ENCODE data around the gene CDCA7L.
"Not testable (repeated sequence)": the region's sequence is repeated elsewhere in the genome, so short reads cannot be mapped to it uniquely, and the experiment has no call there.

The CDCA7L gene

GRCh38 chr7:21911341-21911875 is 34.3 kb downstream of the CDCA7L start:
- no peak for DNase-seq (ENCODE audit: low read depth in 2 of 2)

- no peak for DNase-seq (ENCODE audit: low read depth in 2 of 2)
Measured at GRCh38 chr7:21910253-21910652, 35.4 kb downstream of the CDCA7L start.

GRCh38 chr7:21908746-21909145 is 37.0 kb downstream of the CDCA7L start:
- no peak for DNase-seq (ENCODE audit: low read depth in 2 of 2)

- DNase-seq (ENCODE audit: low read depth in 2 of 2), result no peak
Measured at GRCh38 chr7:21903020-21903786, 42.5 kb downstream of the CDCA7L start.

- DNase-seq (ENCODE audit: low read depth in 2 of 2), result no peak
Measured at GRCh38 chr7:21902240-21902639, 43.5 kb downstream of the CDCA7L start.

- DNase-seq (ENCODE audit: low read depth in 2 of 2), result no peak
Measured at GRCh38 chr7:21898265-21898930, 47.3 kb downstream of the CDCA7L start.

GRCh38 chr7:21893401-21893800 is 52.3 kb downstream of the CDCA7L start:
- DNase-seq (ENCODE audit: low read depth in 2 of 2), result no peak

GRCh38 chr7:21891291-21891690 is 54.4 kb downstream of the CDCA7L start:
- no peak for DNase-seq (ENCODE audit: low read depth in 2 of 2)

- DNase-seq (ENCODE audit: low read depth in 2 of 2), result no peak
Measured at GRCh38 chr7:21887779-21888178, 57.9 kb downstream of the CDCA7L start.

GRCh38 chr7:21887353-21887752 is 58.3 kb downstream of the CDCA7L start:
- no peak for DNase-seq (ENCODE audit: low read depth in 2 of 2)

- no peak for DNase-seq (ENCODE audit: low read depth in 2 of 2)
Measured at GRCh38 chr7:21886396-21886795, 59.3 kb downstream of the CDCA7L start.

GRCh38 chr7:21884496-21884895 is 61.2 kb downstream of the CDCA7L start:
- DNase-seq (ENCODE audit: low read depth in 2 of 2), result no peak

- DNase-seq (ENCODE audit: low read depth in 2 of 2), result not testable (repeated sequence)
Measured at GRCh38 chr7:21883501-21883900, 62.2 kb downstream of the CDCA7L start.

GRCh38 chr7:21883069-21883468 is 62.6 kb downstream of the CDCA7L start:
- DNase-seq (ENCODE audit: low read depth in 2 of 2), result no peak

- no peak for DNase-seq (ENCODE audit: low read depth in 2 of 2)
Measured at GRCh38 chr7:21869785-21870402, 75.8 kb downstream of the CDCA7L start.

GRCh38 chr7:21868576-21868850 is 77.2 kb downstream of the CDCA7L start:
- no peak for DNase-seq (ENCODE audit: low read depth in 2 of 2)

GRCh38 chr7:21867816-21868575 is 77.7 kb downstream of the CDCA7L start:
- no peak for DNase-seq (ENCODE audit: low read depth in 2 of 2)

GRCh38 chr7:21867226-21867625 is 78.5 kb downstream of the CDCA7L start:
- no peak for DNase-seq (ENCODE audit: low read depth in 2 of 2)

GRCh38 chr7:21866731-21867130 is 79.0 kb downstream of the CDCA7L start:
- DNase-seq (ENCODE audit: low read depth in 2 of 2), result no peak

GRCh38 chr7:21865631-21866204 is 80.0 kb downstream of the CDCA7L start:
- DNase-seq (ENCODE audit: low read depth in 2 of 2), result not testable (repeated sequence)

- no peak for DNase-seq (ENCODE audit: low read depth in 2 of 2)
Measured at GRCh38 chr7:21851559-21851967, 94.1 kb downstream of the CDCA7L start.

Measured in activated CD8-positive, alpha-beta memory T cell treated with anti-CD3 and anti-CD28 coated beads for 4 hours (primary cell).